NCI-H2107 (cell line): ENCODE measurements around the gene NARF.
A peak's percentile ranks its signal among the peaks of the same experiment; 100 is the strongest.
"Not testable (repeated sequence)": the region's sequence is repeated elsewhere in the genome, so short reads cannot be mapped to it uniquely, and the experiment has no call there.

Experiments
- DNase-seq: peaks from one replicate; lab custom pipeline; 2025; lab: John Stamatoyannopoulos, UW

NARF gene

GRCh38 chr17:82503094-82503727, 44.7 kb downstream of the NARF start:
- no peak for DNase-seq

DNA sequence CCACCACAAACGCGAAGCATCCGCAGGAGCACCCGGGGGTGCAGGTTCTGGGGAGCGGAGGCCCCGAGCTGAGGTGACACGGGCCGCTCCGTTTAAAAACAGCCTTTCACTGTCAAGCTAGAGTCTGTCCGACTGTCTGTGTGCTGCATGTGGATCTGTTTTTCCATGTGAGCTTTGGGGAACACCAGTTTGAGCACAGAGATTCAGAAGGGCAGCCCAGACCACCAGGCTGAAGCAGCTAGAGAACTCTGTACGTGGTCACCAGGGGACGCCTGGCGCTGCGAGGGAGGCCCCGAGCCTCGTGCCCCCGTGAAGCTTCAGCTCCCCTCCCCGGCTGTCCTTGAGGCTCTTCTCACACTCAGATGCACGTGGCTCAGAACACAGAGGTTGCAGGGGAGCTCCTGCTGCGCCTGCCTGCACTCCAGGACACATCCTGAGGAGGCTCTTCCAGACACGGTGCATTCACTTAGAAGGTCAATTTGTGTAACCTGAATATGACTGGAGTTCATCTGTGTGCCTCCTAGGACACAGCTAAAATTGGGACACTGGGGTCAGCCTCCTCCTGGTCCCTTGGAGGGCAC, 45.3 kb downstream of the NARF start:
- no peak for DNase-seq

DNA sequence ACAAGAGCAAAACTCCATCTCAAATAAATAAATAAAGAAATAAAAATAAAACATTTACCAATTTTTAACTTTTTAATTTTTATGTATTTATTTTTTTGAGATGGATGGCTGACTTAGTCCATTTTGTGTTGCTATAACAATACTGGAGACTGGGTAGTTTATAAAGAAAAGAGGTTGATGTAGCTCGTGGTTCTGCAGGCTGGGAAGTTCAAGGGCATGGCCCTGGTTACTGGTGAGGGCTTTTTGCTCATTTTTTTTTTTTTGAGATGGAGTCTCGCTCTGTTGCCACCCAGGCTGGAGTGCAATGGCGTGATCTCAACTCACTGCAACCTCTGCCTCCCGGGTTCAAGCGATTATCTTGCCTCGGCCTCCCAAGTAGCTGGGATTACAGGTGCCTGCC, 46.8 kb downstream of the NARF start:
- no peak for DNase-seq

DNA sequence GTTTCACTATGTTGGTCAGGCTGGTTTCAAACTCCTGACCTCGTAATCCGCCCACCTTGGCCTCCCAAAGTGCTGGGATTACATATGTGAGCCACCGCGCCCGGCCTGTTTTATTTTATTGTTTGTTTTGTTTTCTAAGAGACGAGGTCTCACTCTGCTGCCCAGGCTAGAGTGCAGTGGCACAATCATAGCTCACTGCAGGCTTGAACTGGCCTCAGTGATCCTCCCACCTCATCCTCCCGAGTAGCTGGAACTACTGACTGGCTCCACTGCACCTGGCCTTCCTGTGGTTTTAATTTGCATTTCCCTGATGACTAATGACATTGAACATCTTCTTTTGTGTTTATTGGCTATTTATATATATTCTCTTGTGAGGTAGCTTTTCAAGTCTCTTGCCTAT, 47.9 kb downstream of the NARF start:
- DNase-seq, result not testable (repeated sequence)

- DNase-seq, result no peak
Measured at GRCh38 chr17:82507631-82508175, 49.2 kb downstream of the NARF start.

DNA sequence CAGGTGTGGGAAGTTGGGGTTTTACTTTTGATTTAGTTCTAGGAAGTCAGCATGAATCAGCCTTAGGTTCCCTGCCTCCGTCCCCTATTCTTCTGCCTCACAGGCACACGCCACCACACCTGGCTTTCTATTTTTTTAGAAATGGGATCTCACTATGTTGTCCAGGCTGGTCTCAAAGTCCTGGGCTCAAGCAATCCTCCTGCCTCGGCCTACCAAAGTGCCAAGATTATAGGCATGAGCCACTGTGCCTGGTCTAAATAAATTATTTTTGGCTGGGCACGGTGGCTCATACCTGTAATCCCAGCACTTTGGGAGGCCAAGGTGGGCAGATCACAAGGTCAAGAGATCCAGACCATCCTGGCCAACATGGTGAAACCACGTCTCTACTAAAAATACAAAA, 53.1 kb downstream of the NARF start:
- DNase-seq, result not testable (repeated sequence)

DNA sequence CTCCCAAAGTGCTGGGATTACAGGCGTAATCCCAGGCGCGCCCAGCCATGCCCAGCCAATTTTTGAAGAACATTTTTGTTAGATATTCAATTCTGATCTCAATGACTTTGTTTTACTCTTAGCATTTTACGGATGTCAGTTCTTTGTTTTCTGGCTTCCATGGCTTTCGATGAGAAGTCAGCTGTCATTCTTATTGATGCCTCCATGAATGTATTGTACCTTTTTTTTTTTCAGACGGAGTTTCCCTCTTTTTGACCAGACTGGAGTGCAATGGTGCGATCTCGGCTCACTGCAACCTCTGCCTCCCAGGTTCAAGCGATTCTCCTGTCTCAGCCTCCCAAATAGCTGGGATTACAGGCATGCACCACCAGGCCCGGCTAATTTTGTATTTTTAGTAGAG, 55.3 kb downstream of the NARF start:
- not testable (repeated sequence) for DNase-seq

- DNase-seq, result no peak
Measured at GRCh38 chr17:82517230-82517865, 58.8 kb downstream of the NARF start.

DNA sequence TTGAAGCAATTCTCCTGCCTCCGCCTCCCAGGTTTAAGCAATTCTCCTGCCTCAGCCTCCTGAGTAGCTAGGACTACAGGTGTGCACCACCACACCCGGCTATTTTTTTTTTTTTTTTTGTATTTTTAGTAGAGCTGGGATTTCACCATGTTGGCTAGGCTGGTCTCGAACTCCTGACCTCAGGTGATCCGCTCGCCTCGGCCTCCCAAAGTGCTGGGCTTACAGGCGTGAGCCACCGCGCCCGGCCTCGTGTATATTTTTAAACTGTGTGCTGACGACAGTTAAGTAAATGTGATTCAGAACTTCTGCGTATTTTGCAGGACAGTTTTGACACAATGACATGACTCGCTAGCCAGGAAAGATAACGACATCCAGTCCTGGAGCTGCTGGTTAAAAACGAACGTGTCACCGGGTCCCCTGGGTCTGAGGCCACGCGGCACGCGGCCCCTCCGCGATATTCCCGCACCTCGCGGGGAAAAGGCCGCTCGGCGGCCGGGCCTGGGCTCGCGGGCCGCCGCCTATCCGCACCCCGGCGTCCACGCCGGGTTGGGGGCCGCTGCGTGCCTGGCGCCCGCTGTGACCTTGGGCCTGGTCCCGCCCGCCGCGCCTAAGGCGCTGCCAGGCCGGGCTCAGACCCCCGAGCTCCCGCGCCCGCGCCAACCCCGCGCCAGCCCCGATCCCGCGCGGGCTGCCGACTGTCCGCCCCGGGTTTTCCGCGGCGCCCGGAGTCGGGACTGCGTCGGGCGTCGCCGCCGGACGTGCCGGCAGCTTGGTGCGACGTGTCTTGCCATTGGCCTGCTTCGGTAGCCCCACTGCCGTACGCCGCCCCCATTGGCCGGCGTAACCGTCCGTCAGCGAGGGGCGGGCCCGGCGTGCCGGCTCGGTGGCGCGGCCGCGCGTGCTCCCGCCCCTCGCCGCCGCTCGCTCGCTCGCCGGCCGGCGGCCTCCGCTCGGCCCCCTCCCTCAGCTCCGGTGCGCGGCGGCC, 60.6 kb downstream of the NARF start, which contains the start of gene FOXK2:
TSS of gene FOXK2 (plus strand) at position 907 of the 985 bp plus-strand sequence. CDS start 157 bp downstream, outside the sequence.
- peak; percentile 83 for DNase-seq

DNA sequence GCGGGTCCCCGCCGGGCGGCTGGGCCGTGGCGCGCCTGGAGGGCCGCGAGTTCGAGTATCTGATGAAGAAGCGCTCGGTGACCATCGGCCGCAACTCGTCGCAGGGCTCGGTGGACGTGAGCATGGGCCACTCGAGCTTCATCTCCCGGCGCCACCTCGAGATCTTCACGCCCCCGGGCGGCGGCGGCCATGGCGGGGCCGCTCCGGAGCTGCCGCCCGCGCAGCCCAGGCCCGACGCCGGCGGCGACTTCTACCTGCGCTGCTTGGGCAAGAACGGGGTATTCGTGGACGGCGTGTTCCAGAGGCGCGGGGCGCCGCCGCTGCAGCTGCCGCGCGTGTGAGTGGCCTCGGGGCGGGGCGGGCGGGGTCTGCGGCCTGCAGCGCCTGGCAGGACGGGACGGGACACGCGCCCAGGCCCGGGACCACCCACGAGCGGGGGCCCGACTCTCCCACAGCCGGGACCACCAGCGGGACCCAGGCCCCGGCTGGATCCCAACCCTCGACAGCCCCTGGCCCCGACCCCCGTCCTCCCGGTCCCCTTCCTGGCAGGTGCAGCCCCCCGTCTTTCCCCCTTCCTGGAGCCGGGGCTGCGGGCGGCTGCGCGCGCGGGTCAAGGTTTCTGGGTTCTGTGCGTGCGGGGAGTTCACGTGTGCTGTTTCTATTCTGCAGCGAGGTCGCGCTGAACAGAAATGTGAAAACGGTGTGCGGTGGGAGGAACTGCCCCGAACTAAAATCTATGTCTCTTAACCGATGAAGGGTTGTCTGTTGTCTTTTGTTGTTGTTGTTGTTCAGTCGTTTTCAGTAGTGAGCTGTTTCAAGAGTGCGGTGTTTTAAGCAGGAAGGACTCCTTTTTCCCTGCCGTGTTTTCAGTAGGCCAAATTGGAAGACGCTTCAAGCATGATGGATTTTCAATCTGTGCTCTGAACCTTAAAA, 61.7 kb downstream of the NARF start:
- DNase-seq, result no peak

DNA sequence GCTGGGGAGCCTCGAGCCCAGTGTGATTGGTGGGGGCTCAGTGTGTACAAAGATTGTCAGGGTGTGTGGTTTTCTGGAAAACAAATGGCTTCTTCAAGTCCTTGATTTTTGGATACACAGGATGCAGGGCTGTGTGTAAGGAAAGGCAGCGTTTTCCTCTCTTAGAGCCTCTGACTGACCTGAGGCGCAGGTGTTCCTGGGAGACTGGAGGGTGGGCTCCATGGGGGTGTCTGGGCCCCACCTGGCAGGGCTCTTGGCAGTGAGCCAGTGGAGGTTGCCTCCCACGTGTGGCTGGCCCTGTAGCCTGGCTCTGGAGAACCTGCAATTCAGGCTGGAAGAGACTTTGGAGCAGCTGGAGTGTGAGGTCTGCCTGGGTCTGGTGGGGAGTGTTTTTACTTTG, 66.0 kb downstream of the NARF start:
- DNase-seq, result no peak

DNA sequence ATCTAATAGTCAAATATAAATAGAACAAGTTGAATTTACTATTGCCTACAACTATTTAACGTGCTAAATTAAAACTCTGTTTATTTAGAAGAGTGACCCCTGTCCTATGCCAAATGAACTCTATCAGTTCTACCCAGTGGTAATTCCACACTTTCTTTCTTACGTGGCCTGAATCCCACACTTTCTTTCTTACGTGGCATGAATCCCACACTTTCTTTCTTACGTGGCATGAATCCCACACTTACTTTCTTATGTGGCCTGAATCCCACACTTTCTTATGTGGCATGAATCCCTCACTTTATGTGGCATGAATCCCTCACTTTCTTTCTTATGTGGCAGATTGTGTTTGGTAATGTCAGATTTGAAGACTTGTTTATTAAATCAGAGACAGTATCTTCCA, 67.2 kb downstream of the NARF start:
- no peak for DNase-seq

GRCh38 chr17:82527898-82528297, 69.4 kb downstream of the NARF start:
- DNase-seq, result no peak

DNA sequence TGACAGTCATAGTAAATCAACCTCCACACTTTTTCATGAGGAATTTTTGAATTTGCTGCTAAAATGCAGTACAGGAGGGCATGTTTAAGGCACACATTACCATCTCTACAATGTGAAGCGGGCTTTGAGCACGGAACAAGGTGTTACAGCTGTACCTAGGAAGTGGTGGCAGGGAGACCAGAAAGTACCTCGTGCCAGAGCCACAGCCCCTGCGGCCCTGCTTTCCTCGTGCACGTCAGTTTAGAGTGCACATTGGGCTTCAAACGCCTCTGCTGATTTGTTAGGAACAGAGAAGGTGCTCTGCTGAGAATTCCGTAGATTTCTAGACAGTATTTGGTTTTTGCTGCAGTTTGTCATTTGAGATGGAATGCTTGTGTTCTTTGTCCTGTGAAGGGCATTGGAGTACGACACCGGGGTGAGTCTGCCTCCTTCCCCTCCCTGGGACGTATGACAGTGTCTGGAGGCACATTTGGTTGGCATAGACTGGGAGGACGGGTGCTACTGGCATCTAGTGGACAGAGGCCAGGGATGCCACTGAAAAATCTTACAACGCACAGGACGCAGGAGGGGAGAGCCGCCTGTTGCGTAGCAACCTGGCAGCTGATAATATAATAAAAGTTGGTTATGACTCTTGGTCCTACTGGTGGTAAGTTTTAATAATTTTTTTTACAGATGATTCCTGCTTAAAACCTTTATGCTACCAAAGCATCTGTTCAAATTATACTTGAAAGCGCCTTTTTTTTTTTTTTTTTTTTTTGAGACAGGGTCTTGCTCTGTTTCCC, 70.1 kb downstream of the NARF start:
- peak; percentile 63 for DNase-seq

- no peak for DNase-seq
Measured at GRCh38 chr17:82529914-82530300, 71.4 kb downstream of the NARF start.

- DNase-seq, result no peak
Measured at GRCh38 chr17:82531431-82531881, 72.9 kb downstream of the NARF start.

GRCh38 chr17:82534401-82534812, 75.9 kb downstream of the NARF start:
- no peak for DNase-seq

- DNase-seq, result no peak
Measured at GRCh38 chr17:82536512-82537201, 78.1 kb downstream of the NARF start.

DNA sequence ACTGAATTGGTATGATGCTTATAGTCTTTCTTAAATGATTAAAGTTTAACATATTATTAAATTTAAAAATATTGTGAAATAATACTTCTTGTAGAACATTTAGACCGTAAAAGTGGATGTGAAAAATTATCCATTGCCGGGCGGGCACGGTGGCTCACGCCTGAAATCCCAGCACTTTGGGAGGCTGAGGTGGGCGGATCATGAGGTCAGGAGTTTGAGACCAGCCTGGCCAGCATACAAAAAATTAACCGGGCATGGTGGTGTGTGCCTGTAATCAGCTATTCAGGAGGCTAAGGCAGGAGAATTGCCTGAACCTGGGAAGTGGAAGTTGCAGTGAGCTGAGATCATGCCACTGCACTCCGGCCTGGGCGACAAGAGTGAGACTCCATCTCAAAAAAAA, 78.7 kb downstream of the NARF start:
- not testable (repeated sequence) for DNase-seq
